A673 (cell line): ENCODE data around the gene LUZP4. TPM values are rescaled to one million over a fixed set of nuclear protein-coding genes. Genes with fewer than 3 reads are reported as not detected.

Experiments
- BruUV-seq: library from RNA; stranded (reverse); fragments of 400-500 nt; replicated peaks from 2 replicates; lab custom pipeline; 2021; lab: Mats Ljungman, UMichigan
- CTCF ChIA-PET: fragments of 300-600 bp; sonication (Branson Sonifier 250); formaldehyde crosslinking; loops from one replicate; lab custom pipeline; 2022; ENCODE audit warnings: antibody characterized with exemption; lab: Charles Lee
- POLR2A ChIA-PET: fragments of 300-600 bp; sonication (Branson Sonifier 250); formaldehyde crosslinking; loops from one replicate; lab custom pipeline; 2022; ENCODE audit warnings: antibody characterized with exemption; ENCODE audit not compliant: low non-redundant PET; lab: Charles Lee
- DNase-seq: peaks from one replicate; pipeline ENCODE4 v3.0.0-alpha.2; 2015; ENCODE audit warnings: low spot score
- H3K27ac ChIP-seq: fragments of 200-600 bp; sonication (generic); 2 replicates; pipeline ENCODE4 v1.5.1; 2016; ENCODE audit warnings: mixed run types, low read depth, mild to moderate bottlenecking, mixed read lengths, antibody characterized with exemption, low read length; ENCODE audit not compliant: poor library complexity, severe bottlenecking
- H3K27me3 ChIP-seq: fragments of 200-600 bp; sonication (generic); replicated peaks from 2 replicates; pipeline ENCODE4 v1.6.1; 2017; ENCODE audit warnings: mixed run types, low read depth, mild to moderate bottlenecking, mixed read lengths, antibody characterized with exemption, low read length; ENCODE audit not compliant: insufficient read depth, poor library complexity
- H3K36me3 ChIP-seq: fragments of 200-600 bp; sonication (generic); 2 replicates; pipeline ENCODE4 v1.6.1; 2016; ENCODE audit warnings: mixed run types, mild to moderate bottlenecking, mixed read lengths, antibody characterized with exemption, low read length; ENCODE audit not compliant: insufficient read depth, poor library complexity, severe bottlenecking
- H3K4me1 ChIP-seq: fragments of 200-600 bp; sonication (generic); 2 replicates; pipeline ENCODE4 v1.6.1; 2017; ENCODE audit warnings: mixed run types, mild to moderate bottlenecking, mixed read lengths, antibody characterized with exemption, low read length; ENCODE audit not compliant: insufficient read depth, poor library complexity, severe bottlenecking
- H3K4me3 ChIP-seq: fragments of 200-600 bp; sonication (generic); 2 replicates; pipeline ENCODE4 v1.5.1; 2016; ENCODE audit warnings: low read depth, mixed run types, mild to moderate bottlenecking, mixed read lengths, low read length; ENCODE audit not compliant: poor library complexity, severe bottlenecking
- H3K9me3 ChIP-seq: fragments of 200-600 bp; sonication (generic); 2 replicates; pipeline ENCODE4 v1.6.1; 2016; ENCODE audit warnings: mixed run types, low read depth, mild to moderate bottlenecking, mixed read lengths, antibody characterized with exemption, low read length; ENCODE audit not compliant: poor library complexity, severe bottlenecking
- EZH2 ChIP-seq: fragments of 200-600 bp; sonication (generic); IDR thresholded peaks from 2 replicates; pipeline ENCODE4 v1.6.1; 2017; ENCODE audit warnings: borderline replicate concordance, low read depth, mild to moderate bottlenecking, mixed read lengths, antibody characterized with exemption, low read length; ENCODE audit not compliant: poor library complexity, severe bottlenecking
- intact Hi-C: fragments of 100-400 bp; cut with micrococcal nuclease; formaldehyde crosslinking; loops from one replicate; pipeline ENCODE4 v1.10.0; 2022; ENCODE audit not compliant: unreplicated experiment
- total RNA-seq: library from RNA; stranded (reverse); gene quantifications from 2 replicates; pipeline ENCODE4 v1.2.3, GENCODE V29; 2021
- TF ChIP-seq, protein P1 (sequence below): fragments of 300-800, 200-600 bp; sonication (generic); conservative IDR thresholded peaks from 2 replicates; pipeline ENCODE4 v1.5.1; 2017; ENCODE audit warnings: low read depth, mild to moderate bottlenecking, antibody characterized with exemption, low read length, moderate library complexity, mixed read lengths

The LUZP4 gene
- total RNA-seq, 1 experiment from 2014 or later = not detected

DNA sequence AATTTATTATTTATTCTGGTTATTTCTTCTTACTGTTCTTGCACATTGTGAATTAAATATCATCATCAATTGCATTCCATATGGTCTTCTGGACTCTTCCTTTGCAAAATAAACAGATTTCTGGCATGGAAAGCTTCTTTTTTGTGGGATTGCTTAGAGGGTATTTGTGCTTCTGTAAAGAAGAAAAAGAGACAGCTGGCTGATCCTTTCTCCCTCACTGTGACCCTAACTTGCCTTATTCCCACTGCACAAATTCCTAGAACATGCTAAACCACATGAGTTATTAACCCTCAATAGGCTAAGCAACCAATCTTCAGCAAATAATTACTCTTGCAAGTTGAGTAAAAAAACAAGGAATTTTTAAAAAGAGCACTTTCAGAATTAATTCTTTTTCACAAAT is 31.8 kb upstream of the LUZP4 start:
- intact Hi-C loops = no loop called here
- BruUV-seq = no TSS peak
- Histone ChIP-seq H3K9me3 (no peaks in the 10 kb centered on the region), H3K36me3 (no peaks in the 10 kb centered on the region), H3K4me1 (no peaks in the 10 kb centered on the region), H3K27me3 (peaks cover 25% of the 10 kb centered on the region), H3K4me3 (no peak overlapping the region), H3K27ac (no peak overlapping the region)
- no peak for TF ChIP-seq EZH2
- TF ChIP-seq, protein P1, sequence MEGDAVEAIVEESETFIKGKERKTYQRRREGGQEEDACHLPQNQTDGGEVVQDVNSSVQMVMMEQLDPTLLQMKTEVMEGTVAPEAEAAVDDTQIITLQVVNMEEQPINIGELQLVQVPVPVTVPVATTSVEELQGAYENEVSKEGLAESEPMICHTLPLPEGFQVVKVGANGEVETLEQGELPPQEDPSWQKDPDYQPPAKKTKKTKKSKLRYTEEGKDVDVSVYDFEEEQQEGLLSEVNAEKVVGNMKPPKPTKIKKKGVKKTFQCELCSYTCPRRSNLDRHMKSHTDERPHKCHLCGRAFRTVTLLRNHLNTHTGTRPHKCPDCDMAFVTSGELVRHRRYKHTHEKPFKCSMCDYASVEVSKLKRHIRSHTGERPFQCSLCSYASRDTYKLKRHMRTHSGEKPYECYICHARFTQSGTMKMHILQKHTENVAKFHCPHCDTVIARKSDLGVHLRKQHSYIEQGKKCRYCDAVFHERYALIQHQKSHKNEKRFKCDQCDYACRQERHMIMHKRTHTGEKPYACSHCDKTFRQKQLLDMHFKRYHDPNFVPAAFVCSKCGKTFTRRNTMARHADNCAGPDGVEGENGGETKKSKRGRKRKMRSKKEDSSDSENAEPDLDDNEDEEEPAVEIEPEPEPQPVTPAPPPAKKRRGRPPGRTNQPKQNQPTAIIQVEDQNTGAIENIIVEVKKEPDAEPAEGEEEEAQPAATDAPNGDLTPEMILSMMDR = no peak
- POLR2A ChIA-PET = no interaction called here
- CTCF ChIA-PET = no interaction called here
- no peak for DNase-seq

GRCh38 chrX:115259238-115259875 is 30.2 kb upstream of the LUZP4 start:
- Histone ChIP-seq H3K27me3 (peaks cover 17% of the 10 kb centered on the region), H3K9me3 (no peaks in the 10 kb centered on the region), H3K4me3 (no peak overlapping the region), H3K4me1 (no peaks in the 10 kb centered on the region), H3K27ac (no peak overlapping the region), H3K36me3 (no peaks in the 10 kb centered on the region)
- no peak for DNase-seq
- intact Hi-C loops = no loop called here
- no TSS peak for BruUV-seq
- POLR2A ChIA-PET = no interaction called here
- TF ChIP-seq, protein P1 = no peak
- no peak for TF ChIP-seq EZH2
- CTCF ChIA-PET = no interaction called here

- no peaks in the 10 kb centered on the region for H3K9me3 ChIP-seq
- H3K4me3 ChIP-seq = no peak overlapping the region
- POLR2A ChIA-PET = no interaction called here
- H3K27ac ChIP-seq = no peak overlapping the region
- H3K36me3 ChIP-seq = no peaks in the 10 kb centered on the region
- CTCF ChIA-PET = no interaction called here
- no peaks in the 10 kb centered on the region for H3K4me1 ChIP-seq
- peaks cover 17% of the 10 kb centered on the region for H3K27me3 ChIP-seq
- DNase-seq = no peak
- TF ChIP-seq, protein P1 = no peak
- TF ChIP-seq EZH2 = no peak
- intact Hi-C loops = no loop called here
- BruUV-seq = no TSS peak
Observed at GRCh38 chrX:115260330-115260729, 29.2 kb upstream of the LUZP4 start.
